Body of pancreas (tissue), 4 donors: ENCODE results near the gene ZMYND10. TPM values are rescaled to one million over a fixed set of nuclear protein-coding genes. Genes with fewer than 3 reads are reported as not detected.
A peak's percentile ranks its signal among the peaks of the same experiment; 100 is the strongest.

ENCODE experiments used
- ATAC-seq: fragments of 150-250 bp; one replicate; pipeline ENCODE4 v1.9.1; 2016
- DNase-seq, 4 donors: peaks; one replicate each; pipeline ENCODE4 v3.0.0-alpha.2; 2019
- H3K27ac ChIP-seq, 4 donors: fragments of 200-600 bp; sonication (generic); 1 replicate in 3 of 4; 2 replicates in 1 of 4; pipeline versions ENCODE4 v1.5.1 to v1.6.1; 2016 to 2019; ENCODE audit warnings: mild to moderate bottlenecking in 1 of 4, mixed read lengths in 1 of 4, moderate library complexity in 1 of 4
- H3K27me3 ChIP-seq, 2 donors: fragments of 200-600 bp; sonication (generic); one replicate each; pipeline ENCODE4 v1.6.0; 2016; ENCODE audit warnings: mild to moderate bottlenecking in 1 of 2
- H3K36me3 ChIP-seq, 2 donors: fragments of 200-600 bp; sonication (generic); replicated peaks in 1 of 2; 2 replicates each; pipeline ENCODE4 v1.5.1; 2016; ENCODE audit warnings: low read depth in 2 of 2; ENCODE audit not compliant: insufficient read depth in 1 of 2
- H3K4me1 ChIP-seq: fragments of 200-600 bp; sonication (generic); one replicate; pipeline ENCODE4 v1.6.0; 2016
- H3K4me3 ChIP-seq, 2 donors: fragments of 200-600 bp; sonication (generic); 1 replicate in 1 of 2; 2 replicates in 1 of 2; pipeline ENCODE4 v1.5.1; 2016 to 2019
- H3K9me3 ChIP-seq, 3 donors: fragments of 200-600 bp; sonication (generic); 1 replicate in 2 of 3; 2 replicates in 1 of 3; pipeline ENCODE4 v1.5.1; 2016
- POLR2A ChIP-seq, 3 donors: fragments of 450-650 bp; IDR thresholded peaks; one replicate each; pipeline ENCODE4 v1.6.1; 2016; ENCODE audit warnings: antibody characterized with exemption in 3 of 3, mild to moderate bottlenecking in 2 of 3
- WGBS, 2 donors: methylation state at CpG; one replicate each; pipeline ENCODE4 v1.1.5; 2017; 5-methylcytosine and 5-hydroxymethylcytosine counted together
- intact Hi-C: fragments of 100-400 bp; cut with DNase I; formaldehyde crosslinking; loops from one replicate; pipeline ENCODE4 v1.15.1; 2023
- total RNA-seq, 2 donors: library from RNA; depleted of rRNA; stranded (reverse); fragments of >200 nt; gene quantifications; one replicate each; pipeline ENCODE4 v1.1.0, GENCODE V29; 2016
- TF ChIP-seq, protein P1 (sequence below), 7 experiments: fragments of 450-650 bp in 4 of 7; fragments of 200-600 bp in 3 of 7; sonication (generic) in 3 of 7; IDR thresholded peaks; one replicate each; pipeline ENCODE4 v1.5.1; 2016 to 2019; ENCODE audit warnings: antibody characterized with exemption in 7 of 7

Gene ZMYND10
- total RNA-seq, 2 donors from 2014 or later: 1.3 to 2.3 TPM

DNA sequence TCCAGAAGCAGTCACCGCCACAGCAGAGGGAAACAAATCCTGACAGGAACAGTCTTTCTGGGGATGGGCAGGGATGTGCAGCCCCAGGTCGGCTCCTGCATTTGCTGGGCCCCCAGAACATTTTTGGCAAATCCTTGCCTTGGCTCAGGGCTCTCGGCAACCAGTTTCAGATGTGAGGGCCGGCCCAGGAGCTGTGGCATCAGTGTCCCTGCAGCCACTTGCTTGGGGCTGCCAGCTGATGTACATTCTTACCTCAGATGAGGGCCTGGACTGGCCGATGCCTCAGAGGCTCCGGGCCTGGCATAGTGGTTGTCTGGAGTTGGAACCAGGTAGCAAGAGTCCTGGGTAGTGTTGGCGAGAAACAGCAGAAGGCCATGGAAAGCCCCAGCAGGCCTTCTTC is 9.3 kb upstream of the ZMYND10 start:
- Histone ChIP-seq H3K36me3 (peaks cover 13 to 14% of the 10 kb centered on the region in 2 donors), H3K27ac (no peak overlapping the region), H3K4me3 (no peak overlapping the region), H3K4me1 (peaks cover 52% of the 10 kb centered on the region), H3K9me3 (no peaks in the 10 kb centered on the region), H3K27me3 (no peaks in the 10 kb centered on the region)
- TF ChIP-seq POLR2A (IDR thresholded peaks at IDR 0.05): no peak
- TF ChIP-seq, protein P1, sequence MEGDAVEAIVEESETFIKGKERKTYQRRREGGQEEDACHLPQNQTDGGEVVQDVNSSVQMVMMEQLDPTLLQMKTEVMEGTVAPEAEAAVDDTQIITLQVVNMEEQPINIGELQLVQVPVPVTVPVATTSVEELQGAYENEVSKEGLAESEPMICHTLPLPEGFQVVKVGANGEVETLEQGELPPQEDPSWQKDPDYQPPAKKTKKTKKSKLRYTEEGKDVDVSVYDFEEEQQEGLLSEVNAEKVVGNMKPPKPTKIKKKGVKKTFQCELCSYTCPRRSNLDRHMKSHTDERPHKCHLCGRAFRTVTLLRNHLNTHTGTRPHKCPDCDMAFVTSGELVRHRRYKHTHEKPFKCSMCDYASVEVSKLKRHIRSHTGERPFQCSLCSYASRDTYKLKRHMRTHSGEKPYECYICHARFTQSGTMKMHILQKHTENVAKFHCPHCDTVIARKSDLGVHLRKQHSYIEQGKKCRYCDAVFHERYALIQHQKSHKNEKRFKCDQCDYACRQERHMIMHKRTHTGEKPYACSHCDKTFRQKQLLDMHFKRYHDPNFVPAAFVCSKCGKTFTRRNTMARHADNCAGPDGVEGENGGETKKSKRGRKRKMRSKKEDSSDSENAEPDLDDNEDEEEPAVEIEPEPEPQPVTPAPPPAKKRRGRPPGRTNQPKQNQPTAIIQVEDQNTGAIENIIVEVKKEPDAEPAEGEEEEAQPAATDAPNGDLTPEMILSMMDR (IDR thresholded peaks at IDR 0.05): no peak
- 83 to 95% methylated on average over 3 to 7 of the region's 7 CpGs for WGBS, 2 donors
- intact Hi-C loops: no loop called here
- DNase-seq: no peak
- no peak for ATAC-seq

DNA sequence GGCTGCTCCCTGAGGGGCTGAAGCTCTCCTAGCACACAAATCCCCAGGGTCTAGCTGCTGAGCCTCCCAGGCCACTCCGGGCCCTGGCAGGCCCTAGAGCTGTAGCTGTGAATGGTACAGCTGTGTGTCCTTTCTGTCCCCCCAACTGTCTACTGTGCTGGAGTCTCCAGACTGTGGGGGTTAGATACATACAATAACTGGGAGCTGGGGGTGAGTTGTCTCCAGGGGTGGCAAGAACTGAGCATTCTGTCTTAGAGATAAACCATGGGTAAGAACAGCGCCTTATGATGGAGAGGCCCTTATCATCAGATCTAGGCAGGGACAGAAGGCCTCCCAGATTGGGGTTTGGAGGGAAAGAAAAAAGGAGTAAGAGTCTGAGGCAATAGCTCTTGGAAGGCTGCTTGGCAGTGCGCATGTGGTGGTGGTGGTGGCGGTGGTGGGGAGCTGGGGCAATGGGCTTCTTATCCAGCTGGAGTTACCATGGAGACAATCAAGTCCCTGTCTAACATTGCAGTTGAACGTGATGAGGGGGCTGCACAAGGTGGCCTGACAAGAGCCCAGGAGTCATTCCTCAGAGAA is 8.7 kb upstream of the ZMYND10 start:
- DNase-seq: no peak
- Histone ChIP-seq H3K27me3 (no peaks in the 10 kb centered on the region), H3K27ac (no peak overlapping the region), H3K36me3 (peaks cover 13 to 14% of the 10 kb centered on the region in 2 donors), H3K9me3 (no peaks in the 10 kb centered on the region), H3K4me3 (no peak overlapping the region), H3K4me1 (peaks cover 58% of the 10 kb centered on the region)
- 78 to 85% methylated on average over 4 to 5 of the region's 5 CpGs for WGBS, 2 donors
- no peak for ATAC-seq
- intact Hi-C loops: no loop called here
- TF ChIP-seq, protein P1 (IDR thresholded peaks at IDR 0.05): no peak
- no peak for TF ChIP-seq POLR2A (IDR thresholded peaks at IDR 0.05)

DNA sequence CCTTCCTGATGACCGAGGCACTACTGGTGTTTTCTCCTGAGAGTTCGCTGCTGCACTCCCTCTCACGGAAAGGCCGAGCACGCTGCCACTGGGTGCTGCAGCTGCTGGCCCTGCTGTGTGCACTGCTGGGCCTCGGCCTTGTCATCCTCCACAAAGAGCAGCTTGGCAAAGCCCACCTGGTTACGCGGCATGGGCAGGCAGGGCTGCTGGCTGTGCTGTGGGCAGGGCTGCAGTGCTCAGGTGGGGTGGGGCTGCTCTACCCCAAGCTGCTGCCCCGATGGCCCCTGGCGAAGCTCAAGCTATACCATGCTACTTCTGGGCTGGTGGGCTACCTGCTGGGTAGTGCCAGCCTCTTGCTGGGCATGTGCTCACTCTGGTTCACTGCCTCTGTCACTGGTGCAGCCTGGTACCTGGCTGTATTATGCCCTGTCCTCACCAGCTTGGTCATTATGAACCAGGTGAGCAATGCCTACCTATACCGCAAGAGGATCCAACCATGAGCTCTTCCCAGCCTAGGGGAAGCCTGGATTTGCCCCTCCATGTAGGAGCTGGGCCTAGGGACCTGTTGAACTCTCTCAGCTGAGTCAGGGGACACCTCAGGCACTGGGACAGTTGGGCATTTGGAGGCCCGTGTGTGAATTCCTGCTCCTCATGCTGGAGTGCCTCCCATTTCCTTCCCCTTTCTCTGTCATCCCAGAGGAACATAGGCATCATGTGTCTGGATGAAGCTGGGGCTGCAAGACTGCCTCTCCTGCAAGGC is 7.9 kb upstream of the ZMYND10 start:
- no peak for ATAC-seq
- no peak overlapping the region for H3K4me3 ChIP-seq
- H3K36me3 ChIP-seq: peaks cover 13 to 14% of the 10 kb centered on the region in 2 donors
- H3K4me1 ChIP-seq: peaks cover 64% of the 10 kb centered on the region
- WGBS, 2 donors: 76 to 86% methylated on average over 2 to 12 of the region's 12 CpGs
- TF ChIP-seq, protein P1 (IDR thresholded peaks at IDR 0.05): no peak
- TF ChIP-seq POLR2A (IDR thresholded peaks at IDR 0.05): no peak
- H3K27me3 ChIP-seq: no peaks in the 10 kb centered on the region
- no peak for DNase-seq
- peak overlapping the region in 1 of 4 donors; percentile 24 for H3K27ac ChIP-seq
- intact Hi-C loops: no loop called here
- no peaks in the 10 kb centered on the region for H3K9me3 ChIP-seq

DNA sequence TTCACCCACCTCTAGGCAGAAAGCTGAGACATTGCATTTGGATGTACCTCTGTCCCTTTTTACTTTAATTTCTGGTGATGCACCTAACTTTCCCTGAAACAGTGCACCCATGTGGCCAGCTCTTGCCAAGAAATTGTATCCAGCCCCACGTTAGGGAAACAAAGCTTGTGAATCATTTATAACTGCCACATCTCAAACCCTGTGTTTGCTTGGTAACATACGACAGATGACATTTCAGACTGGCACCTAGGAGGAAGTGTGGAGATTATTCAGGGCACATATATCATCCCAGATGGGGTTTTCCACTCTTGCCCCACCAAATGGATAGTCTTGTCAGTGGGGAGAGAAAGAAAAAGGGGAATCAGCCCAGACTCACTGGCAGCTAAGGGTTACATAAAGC is 7.2 kb upstream of the ZMYND10 start:
- H3K36me3 ChIP-seq: peaks cover 13 to 14% of the 10 kb centered on the region in 2 donors
- H3K4me3 ChIP-seq: no peak overlapping the region
- TF ChIP-seq POLR2A (IDR thresholded peaks at IDR 0.05): no peak
- TF ChIP-seq, protein P1 (IDR thresholded peaks at IDR 0.05): peak in 2 of 7 experiments; percentile 12 to 16
- H3K4me1 ChIP-seq: peaks cover 64% of the 10 kb centered on the region
- ATAC-seq: no peak
- no peaks in the 10 kb centered on the region for H3K27me3 ChIP-seq
- H3K27ac ChIP-seq: peak overlapping the region in 1 of 4 donors; percentile 24
- no peaks in the 10 kb centered on the region for H3K9me3 ChIP-seq
- no peak for DNase-seq
- intact Hi-C loops: no loop called here
- WGBS, 2 donors: 9 to 39% methylated on average over 2 of the region's 2 CpGs
